22Rv1 (cell line): Measurements from ENCODE around the gene PROB1.

Experiments
- CTCF ChIP-seq: fragments of 450-650 bp; IDR thresholded peaks from 2 replicates; pipeline ENCODE4 v1.5.1; 2017; ENCODE audit warnings: mild to moderate bottlenecking
- ZFX ChIP-seq: fragments of 450-650 bp; IDR thresholded peaks from 2 replicates; pipeline ENCODE4 v1.6.1; 2017; ENCODE audit warnings: antibody characterized with exemption, borderline replicate concordance

- no peak for TF ChIP-seq CTCF
- no peak for TF ChIP-seq ZFX
Observed at GRCh38 chr5:139414581-139415130, 19.8 kb upstream of the PROB1 start.
